ENCODE results near the gene STIP1.

DNA sequence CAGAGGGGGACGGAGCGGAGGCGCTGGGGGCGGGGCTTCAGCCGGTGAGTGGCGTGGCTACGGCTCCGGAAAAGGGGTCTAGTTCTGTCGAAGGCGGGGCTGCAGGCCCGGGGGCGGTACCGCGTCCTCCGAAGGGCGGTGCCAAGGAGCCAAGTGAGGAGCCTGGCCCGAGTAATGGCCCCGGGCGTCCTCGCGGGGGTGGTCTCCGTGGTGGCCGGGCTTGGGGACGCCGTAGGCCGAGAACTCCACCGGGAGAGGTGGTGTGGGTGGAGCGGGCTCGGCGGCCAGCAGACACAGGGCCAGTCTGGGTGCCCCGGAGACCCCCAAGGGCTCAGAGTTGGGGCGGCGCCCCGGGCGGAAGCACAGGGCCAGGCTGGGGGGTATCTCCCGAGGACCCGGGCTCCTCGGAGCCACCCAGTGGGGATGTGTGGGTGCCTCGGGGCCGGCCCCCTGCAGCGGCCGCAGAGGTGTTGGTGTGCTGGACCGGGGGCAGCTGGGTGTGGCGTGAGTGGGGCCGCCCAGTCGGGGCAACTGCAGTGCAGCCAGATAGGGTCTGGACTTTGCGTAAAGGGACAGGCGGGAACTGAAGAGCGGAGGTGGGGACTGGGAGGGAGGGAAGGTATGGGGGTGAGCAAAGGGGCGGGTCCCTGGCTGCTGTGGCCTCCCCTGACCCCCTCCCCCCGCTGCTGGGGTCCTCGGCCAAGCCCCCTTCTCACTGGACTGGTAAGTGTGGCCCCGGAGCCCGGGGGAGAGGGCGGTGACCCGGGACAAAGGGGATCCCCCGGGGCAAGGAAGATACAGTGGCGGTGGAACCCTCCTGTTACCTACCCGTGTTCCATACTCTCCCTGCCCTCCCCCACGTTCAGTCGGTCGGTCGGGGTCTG lies 55.8 kb downstream of the STIP1 start:
- no peak for TF ChIP-seq CTCF (IDR thresholded peaks at IDR 0.05; ENCODE audit: extremely low read depth in 1 of 2, insufficient read depth in 1 of 2, low read depth in 1 of 2, low read length in 2 of 2)
- TF ChIP-seq POLR2A (IDR thresholded peaks at IDR 0.05; ENCODE audit: low read depth, low read length): peak; percentile 52
- peak; percentile 79 for TF ChIP-seq POLR2AphosphoS5 (IDR thresholded peaks at IDR 0.05; ENCODE audit: insufficient read depth, low read depth, low read length)
- TF ChIP-seq, protein P1, sequence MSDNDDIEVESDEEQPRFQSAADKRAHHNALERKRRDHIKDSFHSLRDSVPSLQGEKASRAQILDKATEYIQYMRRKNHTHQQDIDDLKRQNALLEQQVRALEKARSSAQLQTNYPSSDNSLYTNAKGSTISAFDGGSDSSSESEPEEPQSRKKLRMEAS (IDR thresholded peaks at IDR 0.05; ENCODE audit: insufficient read depth, insufficient read length): peak; percentile 5
- TF ChIP-seq GATA2 (IDR thresholded peaks at IDR 0.05; ENCODE audit: insufficient read depth, insufficient read length, low read depth, low read length): no peak
- TF ChIP-seq EZH2 (IDR thresholded peaks at IDR 0.05; ENCODE audit: borderline replicate concordance, low read depth, low read length, severe bottlenecking): no peak
- TF ChIP-seq JUN (IDR thresholded peaks at IDR 0.05; ENCODE audit: borderline replicate concordance, insufficient read depth, insufficient read length, low read depth): no peak
- TF ChIP-seq MYC (IDR thresholded peaks at IDR 0.05; ENCODE audit: low read depth, low read length): no peak
